Fibroblast of villous mesenchyme (primary cell): ENCODE measurements around the gene PPP2R2C. TPM values are rescaled to one million over a fixed set of nuclear protein-coding genes. Genes with fewer than 3 reads are reported as not detected.
A peak's percentile ranks its signal among the peaks of the same experiment; 100 is the strongest.

Experiments used
- DNase-seq: peaks from one replicate; pipeline ENCODE4 v3.0.0-alpha.2; 2010; ENCODE audit warnings: low read depth
- H3K4me3 ChIP-seq: 2 replicates; pipeline ENCODE4 v1.5.1; 2011; ENCODE audit warnings: low read depth, mild to moderate bottlenecking, low read length
- total RNA-seq: library from RNA; depleted of rRNA; stranded (reverse); fragments of >200 nt; gene quantifications from 2 replicates; pipeline ENCODE4 v1.2.3, GENCODE V29; 2012
- TF ChIP-seq, protein P1 (sequence below): IDR thresholded peaks from 2 replicates; pipeline ENCODE4 v1.5.1; 2012; ENCODE audit warnings: low read depth, mild to moderate bottlenecking, low read length; ENCODE audit not compliant: insufficient read depth

PPP2R2C gene
- total RNA-seq, 1 donor = not detected

- no peak for DNase-seq
- H3K4me3 ChIP-seq = no peak overlapping the region
- TF ChIP-seq, protein P1, sequence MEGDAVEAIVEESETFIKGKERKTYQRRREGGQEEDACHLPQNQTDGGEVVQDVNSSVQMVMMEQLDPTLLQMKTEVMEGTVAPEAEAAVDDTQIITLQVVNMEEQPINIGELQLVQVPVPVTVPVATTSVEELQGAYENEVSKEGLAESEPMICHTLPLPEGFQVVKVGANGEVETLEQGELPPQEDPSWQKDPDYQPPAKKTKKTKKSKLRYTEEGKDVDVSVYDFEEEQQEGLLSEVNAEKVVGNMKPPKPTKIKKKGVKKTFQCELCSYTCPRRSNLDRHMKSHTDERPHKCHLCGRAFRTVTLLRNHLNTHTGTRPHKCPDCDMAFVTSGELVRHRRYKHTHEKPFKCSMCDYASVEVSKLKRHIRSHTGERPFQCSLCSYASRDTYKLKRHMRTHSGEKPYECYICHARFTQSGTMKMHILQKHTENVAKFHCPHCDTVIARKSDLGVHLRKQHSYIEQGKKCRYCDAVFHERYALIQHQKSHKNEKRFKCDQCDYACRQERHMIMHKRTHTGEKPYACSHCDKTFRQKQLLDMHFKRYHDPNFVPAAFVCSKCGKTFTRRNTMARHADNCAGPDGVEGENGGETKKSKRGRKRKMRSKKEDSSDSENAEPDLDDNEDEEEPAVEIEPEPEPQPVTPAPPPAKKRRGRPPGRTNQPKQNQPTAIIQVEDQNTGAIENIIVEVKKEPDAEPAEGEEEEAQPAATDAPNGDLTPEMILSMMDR = no peak
Measured at GRCh38 chr4:6364146-6364545, 108.3 kb downstream of the PPP2R2C start.

- TF ChIP-seq, protein P1 = no peak
- peak; percentile 26 for DNase-seq
- no peak overlapping the region for H3K4me3 ChIP-seq
Measured at GRCh38 chr4:6362896-6363295, 109.5 kb downstream of the PPP2R2C start.

- TF ChIP-seq, protein P1 = no peak
- no peak overlapping the region for H3K4me3 ChIP-seq
- DNase-seq = no peak
Measured at GRCh38 chr4:6362243-6362885, 110.0 kb downstream of the PPP2R2C start.

- H3K4me3 ChIP-seq = no peak overlapping the region
- TF ChIP-seq, protein P1 = no peak
- DNase-seq = no peak
Measured at GRCh38 chr4:6361076-6361784, 111.2 kb downstream of the PPP2R2C start.

GRCh38 chr4:6360385-6360784 lies 112.0 kb downstream of the PPP2R2C start:
- no peak for DNase-seq

DNA sequence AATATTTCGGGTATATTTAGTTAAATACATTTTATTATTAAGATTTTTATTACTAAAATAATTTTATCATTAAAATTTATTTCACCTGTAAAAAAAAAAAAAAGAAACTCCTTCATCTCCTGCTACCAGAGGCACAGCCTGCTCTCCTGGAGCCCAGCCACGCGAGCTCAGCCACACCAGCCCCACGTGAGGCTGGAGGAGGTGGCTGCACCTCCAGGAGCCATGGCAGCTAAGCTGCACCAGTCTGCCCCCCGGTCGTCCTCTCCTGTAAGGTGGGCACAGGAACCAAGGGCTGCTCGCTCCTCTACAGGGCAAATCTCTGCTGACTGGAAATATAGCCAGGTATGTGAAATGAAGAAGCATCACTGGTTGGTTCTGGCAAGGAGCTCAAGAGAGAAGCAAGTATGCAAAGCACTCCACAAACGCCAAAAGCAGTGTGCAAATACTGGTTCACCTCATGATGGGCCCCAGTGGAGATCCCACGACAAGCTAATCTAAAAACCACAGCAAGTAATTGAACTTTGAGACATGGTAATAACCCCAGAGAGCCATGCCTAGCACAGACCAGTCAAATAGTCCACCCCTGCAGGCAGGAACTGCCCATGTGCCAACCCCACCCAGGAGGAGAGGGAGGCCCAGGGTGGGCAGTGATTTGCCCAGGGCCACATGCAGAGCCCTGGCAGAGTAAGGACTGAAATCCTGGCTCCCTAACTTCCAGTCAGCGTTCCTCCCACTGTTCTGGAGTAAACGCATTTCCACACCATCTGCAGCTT lies 112.7 kb downstream of the PPP2R2C start:
- DNase-seq = no peak
- H3K4me3 ChIP-seq = no peak overlapping the region
- TF ChIP-seq, protein P1 = no peak

More at GRCh38 chr4:6360385-6360784, 112.0 kb downstream of the PPP2R2C start:
- H3K4me3 ChIP-seq = no peak overlapping the region
- TF ChIP-seq, protein P1 = no peak
